WI38 (cell line): ENCODE results near the gene ZBTB7C.

ENCODE experiments used
- H3K4me3 ChIP-seq: 2 replicates; pipeline ENCODE4 v1.5.1; 2011; ENCODE audit warnings: low read depth, mild to moderate bottlenecking, control low read depth, low read length
- CTCF ChIP-seq: IDR thresholded peaks from 2 replicates; pipeline ENCODE4 v1.5.1; 2012; ENCODE audit warnings: low read depth, mild to moderate bottlenecking, control low read depth, low read length

The ZBTB7C gene

GRCh38 chr18:48413342-48413741 lies 4.2 kb upstream of the ZBTB7C start:
- H3K4me3 ChIP-seq: no peak overlapping the region
- TF ChIP-seq CTCF: no peak

- peak; percentile 83 for TF ChIP-seq CTCF
- H3K4me3 ChIP-seq: no peak overlapping the region
Observed at GRCh38 chr18:48412339-48412929, 3.3 kb upstream of the ZBTB7C start.

GRCh38 chr18:48410095-48410920 lies 1.1 kb upstream of the ZBTB7C start:
- peak overlapping the region; percentile 74 for H3K4me3 ChIP-seq
- no peak for TF ChIP-seq CTCF

GRCh38 chr18:48409591-48410094 lies 460 bp upstream of the ZBTB7C start:
- no peak for TF ChIP-seq CTCF
- peak overlapping the region; percentile 74 for H3K4me3 ChIP-seq

GRCh38 chr18:48408111-48408726 lies 964 bp downstream of the ZBTB7C start:
- TF ChIP-seq CTCF: no peak
- H3K4me3 ChIP-seq: no peak overlapping the region

- no peak for TF ChIP-seq CTCF
Observed at GRCh38 chr18:48407358-48407757, 1.8 kb downstream of the ZBTB7C start.

GRCh38 chr18:48405978-48406377 lies 3.2 kb downstream of the ZBTB7C start:
- no peak for TF ChIP-seq CTCF
- no peak overlapping the region for H3K4me3 ChIP-seq

More at GRCh38 chr18:48407358-48407757, 1.8 kb downstream of the ZBTB7C start:
- H3K4me3 ChIP-seq: no peak overlapping the region
